Caco-2 (cell line): Measurements from ENCODE around the gene PLAU. TPM values are rescaled to one million over a fixed set of nuclear protein-coding genes. Genes with fewer than 3 reads are reported as not detected.
"Not testable (repeated sequence)": the region's sequence is repeated elsewhere in the genome, so short reads cannot be mapped to it uniquely, and the experiment has no call there.

Source experiments
- BruUV-seq: library from RNA; stranded (reverse); fragments of 400-500 nt; replicated peaks from 2 replicates; lab custom pipeline; 2021; lab: Mats Ljungman, UMichigan
- CTCF ChIA-PET: fragments of 300-600 bp; sonication (Branson Sonifier 250); formaldehyde crosslinking; loops from one replicate; lab custom pipeline; 2022; ENCODE audit warnings: antibody characterized with exemption; lab: Charles Lee
- POLR2A ChIA-PET: fragments of 300-600 bp; sonication (Branson Sonifier 250); formaldehyde crosslinking; loops from one replicate; lab custom pipeline; 2022; ENCODE audit warnings: antibody characterized with exemption; lab: Charles Lee
- DNase-seq, 2 experiments: peaks; one replicate each; pipeline versions ENCODE4 v3.0.0 to v3.0.0-alpha.2; 2020 to 2022
- H3K27me3 ChIP-seq: replicated peaks from 2 replicates; pipeline ENCODE4 v1.6.0; 2011; ENCODE audit warnings: low read length; ENCODE audit not compliant: control insufficient read depth, insufficient read depth
- H3K36me3 ChIP-seq: 2 replicates; pipeline ENCODE4 v1.5.1; 2011; ENCODE audit warnings: low read length; ENCODE audit not compliant: control insufficient read depth, insufficient read depth
- H3K4me1 ChIP-seq: fragments of 250-450 bp; sonication (Bioruptor Pico); 2 replicates; pipeline ENCODE4 v1.5.1; 2020; ENCODE audit warnings: mild to moderate bottlenecking
- H3K4me3 ChIP-seq: 2 replicates; pipeline ENCODE4 v1.5.1; 2011; ENCODE audit warnings: low read depth, mild to moderate bottlenecking, control low read depth, low read length
- H3K9me3 ChIP-seq: fragments of 250-450 bp; sonication (Bioruptor Pico); 2 replicates; pipeline ENCODE4 v1.5.1; 2020; ENCODE audit warnings: mild to moderate bottlenecking, moderate library complexity
- H3K27ac Mint-ChIP-seq: one replicate; pipeline ENCODE4 v1.8.0; 2022; ENCODE audit warnings: mixed read lengths; ENCODE audit not compliant: unreplicated experiment
- H3K27me3 Mint-ChIP-seq: one replicate; pipeline ENCODE4 v1.8.0; 2022; ENCODE audit warnings: mixed read lengths; ENCODE audit not compliant: insufficient read depth, unreplicated experiment
- H3K36me3 Mint-ChIP-seq: one replicate; pipeline ENCODE4 v1.8.0; 2022; ENCODE audit warnings: mild to moderate bottlenecking, mixed read lengths; ENCODE audit not compliant: insufficient read depth, unreplicated experiment
- H3K4me1 Mint-ChIP-seq: one replicate; pipeline ENCODE4 v1.8.0; 2022; ENCODE audit warnings: low read depth, mixed read lengths; ENCODE audit not compliant: unreplicated experiment
- H3K4me3 Mint-ChIP-seq: one replicate; pipeline ENCODE4 v1.8.0; 2022; ENCODE audit warnings: mild to moderate bottlenecking, moderate library complexity, mixed read lengths; ENCODE audit not compliant: unreplicated experiment
- H3K9me3 Mint-ChIP-seq: one replicate; pipeline ENCODE4 v1.8.0; 2022; ENCODE audit warnings: mixed read lengths; ENCODE audit not compliant: unreplicated experiment
- intact Hi-C: fragments of 100-400 bp; cut with micrococcal nuclease; formaldehyde crosslinking; loops from one replicate; pipeline ENCODE4 v1.10.0; 2022; ENCODE audit not compliant: unreplicated experiment
- total RNA-seq: library from RNA; stranded (reverse); gene quantifications from 2 replicates; pipeline ENCODE4 v1.2.3, GENCODE V29; 2022
- TF ChIP-seq, protein P1 (sequence below), 2 experiments: fragments of 200-600 bp in 1 of 2; IDR thresholded peaks; 1 replicate in 1 of 2; 2 replicates in 1 of 2; pipeline versions ENCODE4 v1.5.1 to v1.8.0; 2011 to 2022; ENCODE audit warnings: antibody characterized with exemption in 1 of 2, control low read depth in 1 of 2, inconsistent platforms in 1 of 2, low read depth in 1 of 2, low read length in 1 of 2, mild to moderate bottlenecking in 1 of 2, moderate library complexity in 1 of 2; ENCODE audit not compliant: insufficient read depth in 1 of 2, severe bottlenecking in 1 of 2, unreplicated experiment in 1 of 2

Gene PLAU
- total RNA-seq, 1 experiment from 2014 or later = 1.2 TPM

DNA sequence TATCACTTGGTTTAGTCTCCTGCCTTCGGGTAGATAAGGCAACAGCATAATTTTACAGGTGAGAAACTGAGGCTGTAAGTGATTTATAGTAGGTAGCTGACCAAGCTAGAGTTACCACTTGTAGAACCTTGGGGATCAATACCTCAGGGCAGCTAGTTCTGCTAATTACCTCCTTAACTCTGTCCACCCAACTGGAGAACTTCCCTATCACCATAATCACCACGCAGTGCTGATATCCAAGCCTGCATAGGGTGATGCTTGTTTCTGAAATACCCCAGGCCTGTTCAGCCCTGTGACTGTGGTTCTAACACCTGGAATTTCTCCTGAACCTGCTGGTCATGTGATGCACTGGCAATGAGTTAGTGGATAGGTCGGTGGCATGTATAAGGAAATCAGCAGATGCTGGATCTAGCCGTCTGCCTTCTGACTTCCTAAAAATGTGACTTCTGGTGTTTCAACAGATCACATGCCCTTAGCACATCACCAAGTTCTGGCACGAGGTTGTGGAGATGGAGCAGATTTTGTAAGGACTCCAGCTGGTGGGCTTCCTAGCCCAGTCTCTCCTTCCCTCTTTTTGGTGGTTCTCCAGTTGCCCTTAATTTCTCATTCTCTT, 15.3 kb downstream of the PLAU start:
- no peak overlapping the region for H3K4me3 ChIP-seq
- no peaks in the 10 kb centered on the region for H3K27me3 ChIP-seq
- H3K4me1 Mint-ChIP-seq = peaks cover 15% of the 10 kb centered on the region
- TF ChIP-seq, protein P1, sequence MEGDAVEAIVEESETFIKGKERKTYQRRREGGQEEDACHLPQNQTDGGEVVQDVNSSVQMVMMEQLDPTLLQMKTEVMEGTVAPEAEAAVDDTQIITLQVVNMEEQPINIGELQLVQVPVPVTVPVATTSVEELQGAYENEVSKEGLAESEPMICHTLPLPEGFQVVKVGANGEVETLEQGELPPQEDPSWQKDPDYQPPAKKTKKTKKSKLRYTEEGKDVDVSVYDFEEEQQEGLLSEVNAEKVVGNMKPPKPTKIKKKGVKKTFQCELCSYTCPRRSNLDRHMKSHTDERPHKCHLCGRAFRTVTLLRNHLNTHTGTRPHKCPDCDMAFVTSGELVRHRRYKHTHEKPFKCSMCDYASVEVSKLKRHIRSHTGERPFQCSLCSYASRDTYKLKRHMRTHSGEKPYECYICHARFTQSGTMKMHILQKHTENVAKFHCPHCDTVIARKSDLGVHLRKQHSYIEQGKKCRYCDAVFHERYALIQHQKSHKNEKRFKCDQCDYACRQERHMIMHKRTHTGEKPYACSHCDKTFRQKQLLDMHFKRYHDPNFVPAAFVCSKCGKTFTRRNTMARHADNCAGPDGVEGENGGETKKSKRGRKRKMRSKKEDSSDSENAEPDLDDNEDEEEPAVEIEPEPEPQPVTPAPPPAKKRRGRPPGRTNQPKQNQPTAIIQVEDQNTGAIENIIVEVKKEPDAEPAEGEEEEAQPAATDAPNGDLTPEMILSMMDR (IDR thresholded peaks at IDR 0.05; ENCODE audit: insufficient read depth in 1 of 2, low read depth in 1 of 2, low read length in 1 of 2, severe bottlenecking in 1 of 2, unreplicated experiment in 1 of 2) = no peak
- H3K27ac Mint-ChIP-seq = no peak overlapping the region
- no peaks in the 10 kb centered on the region for H3K4me1 ChIP-seq
- H3K36me3 ChIP-seq = no peaks in the 10 kb centered on the region
- no peaks in the 10 kb centered on the region for H3K27me3 Mint-ChIP-seq
- intact Hi-C loops = no loop called here
- ChIA-PET CTCF (interaction anchor here (1.3 kb wide), 1 partner anchor 47 kb away, joined by 5 read pairs; no protein-coding TSS in a partner anchor), POLR2A (no interaction called here)
- BruUV-seq = no TSS peak
- DNase-seq = no peak
- no peaks in the 10 kb centered on the region for H3K9me3 Mint-ChIP-seq
- H3K9me3 ChIP-seq = no peaks in the 10 kb centered on the region
- H3K36me3 Mint-ChIP-seq = no peaks in the 10 kb centered on the region
- H3K4me3 Mint-ChIP-seq = no peak overlapping the region

DNA sequence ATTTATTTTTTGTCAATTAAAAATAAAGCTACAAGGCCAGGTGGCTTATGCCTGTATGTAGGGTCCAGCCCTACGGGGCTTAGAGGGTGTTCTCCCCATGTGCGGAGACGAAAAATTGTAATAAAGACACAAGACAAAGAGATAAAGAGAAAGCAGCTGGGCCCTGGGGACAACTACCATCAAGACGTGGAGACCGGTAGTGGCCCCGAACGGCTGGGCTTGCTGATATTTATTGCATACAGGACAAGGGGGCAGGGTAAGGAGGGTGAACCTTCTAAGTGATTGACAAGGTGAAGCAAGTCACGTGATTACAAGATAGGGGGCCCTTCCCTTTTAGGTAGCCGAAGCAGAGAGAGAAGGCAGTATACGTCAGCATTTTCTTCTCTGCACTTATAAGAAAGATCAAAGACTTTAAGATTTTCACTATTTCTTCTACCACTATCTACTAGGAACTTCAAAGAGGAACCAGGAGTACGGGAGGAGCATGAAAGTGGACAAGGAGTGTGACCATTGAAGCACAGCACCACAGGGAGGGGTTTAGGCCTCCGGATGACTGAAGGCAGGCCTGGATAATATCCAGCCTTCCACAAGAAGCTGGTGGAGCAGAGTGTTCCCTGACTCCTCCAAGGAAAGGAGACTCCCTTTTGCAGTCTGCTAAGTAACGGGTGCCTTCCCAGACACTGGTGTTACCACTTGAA, 19.8 kb downstream of the PLAU start:
- H3K4me1 Mint-ChIP-seq = peaks cover 15% of the 10 kb centered on the region
- intact Hi-C loops, H3K4me3 Mint-ChIP-seq, DNase-seq, H3K36me3 ChIP-seq, H3K36me3 Mint-ChIP-seq, H3K27me3 ChIP-seq, H3K27ac Mint-ChIP-seq, POLR2A ChIA-PET, H3K9me3 Mint-ChIP-seq, CTCF ChIA-PET, H3K4me3 ChIP-seq, BruUV-seq, H3K27me3 Mint-ChIP-seq, H3K9me3 ChIP-seq: not testable (repeated sequence)
- H3K4me1 ChIP-seq = peaks cover 16% of the 10 kb centered on the region

DNA sequence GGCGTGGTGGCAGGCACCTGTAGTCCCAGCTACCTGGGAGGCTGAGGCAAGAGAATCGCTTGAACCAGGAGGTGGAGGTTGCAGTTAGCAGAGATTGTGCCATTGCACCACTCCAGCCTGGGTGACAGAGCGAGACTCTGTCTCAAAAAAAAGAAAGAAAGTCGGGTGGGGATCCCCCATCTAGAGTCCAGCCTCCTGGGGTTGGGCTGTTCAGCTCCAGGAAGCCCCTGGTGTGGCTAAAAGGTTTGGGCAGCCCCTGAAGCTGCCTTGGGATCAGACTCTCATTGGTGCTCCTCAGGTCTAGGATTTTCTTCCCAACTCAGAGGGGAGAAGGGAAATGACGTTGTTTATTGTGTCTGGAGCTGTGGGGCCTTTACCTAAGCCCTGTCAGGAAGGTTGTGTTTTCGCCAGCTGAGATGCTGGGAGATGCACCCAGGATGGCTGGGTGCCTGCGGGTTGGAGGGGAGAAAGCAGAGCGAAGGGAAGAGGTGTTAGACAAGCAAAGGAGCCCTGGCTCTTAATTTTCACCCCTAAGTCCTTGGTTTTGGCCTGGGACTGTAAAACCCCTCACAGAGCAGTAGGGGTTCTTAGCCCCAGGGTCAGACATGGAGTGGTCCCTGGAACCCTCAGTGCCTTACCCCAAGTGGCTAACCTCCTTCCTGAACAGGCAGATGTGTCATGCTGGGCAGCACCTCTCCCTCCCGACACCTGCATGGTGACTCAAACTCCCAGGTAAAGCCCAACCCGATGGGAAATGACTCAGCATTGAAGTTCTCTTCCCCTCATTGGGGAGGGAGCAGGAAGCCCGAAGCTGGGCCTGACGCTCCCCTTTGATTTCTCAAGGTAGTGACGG, 21.1 kb downstream of the PLAU start:
- intact Hi-C loops = no loop called here

More for the DNA sequence above, 21.1 kb downstream of the PLAU start:
- TF ChIP-seq, protein P1 (IDR thresholded peaks at IDR 0.05; ENCODE audit: insufficient read depth in 1 of 2, low read depth in 1 of 2, low read length in 1 of 2, severe bottlenecking in 1 of 2, unreplicated experiment in 1 of 2) = no peak
- H3K36me3 ChIP-seq = no peaks in the 10 kb centered on the region
- H3K4me1 ChIP-seq = peaks cover 16% of the 10 kb centered on the region
- no peak overlapping the region for H3K4me3 ChIP-seq
- DNase-seq = peak; percentile 37 to 57
- Mint-ChIP-seq H3K27ac (peak overlapping the region; percentile 62), H3K4me1 (peaks cover 15% of the 10 kb centered on the region), H3K27me3 (no peaks in the 10 kb centered on the region), H3K4me3 (no peak overlapping the region), H3K9me3 (no peaks in the 10 kb centered on the region), H3K36me3 (peaks cover 4% of the 10 kb centered on the region)
- no TSS peak for BruUV-seq
- H3K9me3 ChIP-seq = no peaks in the 10 kb centered on the region
- ChIA-PET POLR2A (no interaction called here), CTCF (no interaction called here)
- no peaks in the 10 kb centered on the region for H3K27me3 ChIP-seq
